Stomach (tissue), 4 donors: Measurements from ENCODE around the gene VASH1.

Source experiments
- CTCF ChIP-seq, 7 experiments: fragments of 450-650 bp in 4 of 7; fragments of 200-600 bp in 3 of 7; sonication (generic) in 3 of 7; IDR thresholded peaks; one replicate each; pipeline ENCODE4 v1.5.1; 2016 to 2019; ENCODE audit warnings: antibody characterized with exemption in 7 of 7, control low read depth in 2 of 7, mild to moderate bottlenecking in 1 of 7
- EP300 ChIP-seq: sonication (generic); formaldehyde crosslinking; IDR thresholded peaks from one replicate; pipeline ENCODE4 v1.6.1; 2017; ENCODE audit warnings: antibody characterized with exemption
- POLR2A ChIP-seq, 4 donors: fragments of 450-650 bp; IDR thresholded peaks; one replicate each; pipeline ENCODE4 v1.6.1; 2016; ENCODE audit warnings: antibody characterized with exemption in 4 of 4, control low read depth in 2 of 4, mild to moderate bottlenecking in 1 of 4, moderate library complexity in 1 of 4

- no peak for TF ChIP-seq POLR2A (IDR thresholded peaks at IDR 0.05)
- no peak for TF ChIP-seq EP300
- no peak for TF ChIP-seq CTCF (IDR thresholded peaks at IDR 0.05)
Observed at GRCh38 chr14:76741074-76741473, 20.2 kb upstream of the VASH1 start.
